HG02981 (cell line): ENCODE data around the gene KDM6B.
A peak's percentile ranks its signal among the peaks of the same experiment; 100 is the strongest.
"Not testable (repeated sequence)": the region's sequence is repeated elsewhere in the genome, so short reads cannot be mapped to it uniquely, and the experiment has no call there.

Source experiments
- ATAC-seq: cut with Tn5 transposase; IDR thresholded peaks from one replicate; pipeline ENCODE4 v1.9.1; 2021; ENCODE audit warnings: mild to moderate bottlenecking, moderate library complexity; ENCODE audit not compliant: unreplicated experiment

The KDM6B gene

DNA sequence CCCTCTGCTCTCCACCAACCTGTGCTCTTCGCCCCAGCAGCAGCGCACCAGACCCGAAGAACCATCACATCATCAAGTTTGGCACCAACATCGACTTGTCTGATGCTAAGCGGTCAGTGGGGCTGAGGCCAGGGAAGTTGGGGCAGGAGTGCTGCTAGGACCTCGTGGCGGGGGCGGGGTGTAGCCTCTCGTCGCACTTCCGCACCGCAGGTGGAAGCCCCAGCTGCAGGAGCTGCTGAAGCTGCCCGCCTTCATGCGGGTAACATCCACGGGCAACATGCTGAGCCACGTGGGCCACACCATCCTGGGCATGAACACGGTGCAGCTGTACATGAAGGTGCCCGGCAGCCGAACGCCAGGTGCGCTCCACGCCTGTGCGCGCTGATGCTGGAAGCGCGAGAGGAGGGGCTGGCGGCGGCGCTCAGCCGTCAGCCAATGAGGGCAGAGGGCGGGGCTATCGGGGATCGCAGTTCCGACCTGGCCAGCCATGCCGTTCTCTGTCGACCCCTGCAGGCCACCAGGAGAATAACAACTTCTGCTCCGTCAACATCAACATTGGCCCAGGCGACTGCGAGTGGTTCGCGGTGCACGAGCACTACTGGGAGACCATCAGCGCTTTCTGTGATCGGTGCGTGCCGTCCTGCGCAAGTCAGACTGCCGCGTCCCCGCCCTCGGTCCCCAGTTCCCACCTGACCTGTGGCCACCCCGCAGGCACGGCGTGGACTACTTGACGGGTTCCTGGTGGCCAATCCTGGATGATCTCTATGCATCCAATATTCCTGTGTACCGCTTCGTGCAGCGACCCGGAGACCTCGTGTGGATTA is 17.6 kb downstream of the KDM6B start:
- peak; percentile 58 for ATAC-seq

DNA sequence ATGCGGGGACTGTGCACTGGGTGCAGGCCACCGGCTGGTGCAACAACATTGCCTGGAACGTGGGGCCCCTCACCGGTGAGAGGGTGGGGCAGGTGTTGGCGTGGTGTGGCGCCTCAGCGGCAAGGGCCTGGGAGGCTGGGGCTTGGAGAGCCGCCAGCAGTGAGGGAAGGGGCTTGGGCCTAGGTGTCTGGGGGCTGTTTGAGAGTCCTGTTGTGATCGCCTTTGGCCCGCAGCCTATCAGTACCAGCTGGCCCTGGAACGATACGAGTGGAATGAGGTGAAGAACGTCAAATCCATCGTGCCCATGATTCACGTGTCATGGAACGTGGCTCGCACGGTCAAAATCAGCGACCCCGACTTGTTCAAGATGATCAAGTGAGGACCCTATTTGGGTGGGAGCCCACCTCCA is 18.2 kb downstream of the KDM6B start:
- ATAC-seq, result no peak

DNA sequence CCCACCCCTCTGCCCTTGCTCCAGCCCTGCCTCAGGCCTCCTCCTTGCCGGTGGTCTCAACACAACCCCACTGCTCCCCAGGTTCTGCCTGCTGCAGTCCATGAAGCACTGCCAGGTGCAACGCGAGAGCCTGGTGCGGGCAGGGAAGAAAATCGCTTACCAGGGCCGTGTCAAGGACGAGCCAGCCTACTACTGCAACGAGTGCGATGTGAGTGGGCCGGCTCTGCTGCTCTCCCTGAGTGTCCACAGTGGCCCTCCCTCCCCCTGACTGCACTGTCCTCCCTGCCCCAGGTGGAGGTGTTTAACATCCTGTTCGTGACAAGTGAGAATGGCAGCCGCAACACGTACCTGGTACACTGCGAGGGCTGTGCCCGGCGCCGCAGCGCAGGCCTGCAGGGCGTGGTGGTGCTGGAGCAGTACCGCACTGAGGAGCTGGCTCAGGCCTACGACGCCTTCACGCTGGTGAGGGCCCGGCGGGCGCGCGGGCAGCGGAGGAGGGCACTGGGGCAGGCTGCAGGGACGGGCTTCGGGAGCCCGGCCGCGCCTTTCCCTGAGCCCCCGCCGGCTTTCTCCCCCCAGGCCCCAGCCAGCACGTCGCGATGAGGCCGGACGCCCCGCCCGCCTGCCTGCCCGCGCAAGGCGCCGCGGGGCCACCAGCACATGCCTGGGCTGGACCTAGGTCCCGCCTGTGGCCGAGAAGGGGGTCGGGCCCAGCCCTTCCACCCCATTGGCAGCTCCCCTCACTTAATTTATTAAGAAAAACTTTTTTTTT is 19.1 kb downstream of the KDM6B start:
- ATAC-seq, result no peak

DNA sequence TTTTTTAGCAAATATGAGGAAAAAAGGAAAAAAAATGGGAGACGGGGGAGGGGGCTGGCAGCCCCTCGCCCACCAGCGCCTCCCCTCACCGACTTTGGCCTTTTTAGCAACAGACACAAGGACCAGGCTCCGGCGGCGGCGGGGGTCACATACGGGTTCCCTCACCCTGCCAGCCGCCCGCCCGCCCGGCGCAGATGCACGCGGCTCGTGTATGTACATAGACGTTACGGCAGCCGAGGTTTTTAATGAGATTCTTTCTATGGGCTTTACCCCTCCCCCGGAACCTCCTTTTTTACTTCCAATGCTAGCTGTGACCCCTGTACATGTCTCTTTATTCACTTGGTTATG is 19.6 kb downstream of the KDM6B start:
- no peak for ATAC-seq

DNA sequence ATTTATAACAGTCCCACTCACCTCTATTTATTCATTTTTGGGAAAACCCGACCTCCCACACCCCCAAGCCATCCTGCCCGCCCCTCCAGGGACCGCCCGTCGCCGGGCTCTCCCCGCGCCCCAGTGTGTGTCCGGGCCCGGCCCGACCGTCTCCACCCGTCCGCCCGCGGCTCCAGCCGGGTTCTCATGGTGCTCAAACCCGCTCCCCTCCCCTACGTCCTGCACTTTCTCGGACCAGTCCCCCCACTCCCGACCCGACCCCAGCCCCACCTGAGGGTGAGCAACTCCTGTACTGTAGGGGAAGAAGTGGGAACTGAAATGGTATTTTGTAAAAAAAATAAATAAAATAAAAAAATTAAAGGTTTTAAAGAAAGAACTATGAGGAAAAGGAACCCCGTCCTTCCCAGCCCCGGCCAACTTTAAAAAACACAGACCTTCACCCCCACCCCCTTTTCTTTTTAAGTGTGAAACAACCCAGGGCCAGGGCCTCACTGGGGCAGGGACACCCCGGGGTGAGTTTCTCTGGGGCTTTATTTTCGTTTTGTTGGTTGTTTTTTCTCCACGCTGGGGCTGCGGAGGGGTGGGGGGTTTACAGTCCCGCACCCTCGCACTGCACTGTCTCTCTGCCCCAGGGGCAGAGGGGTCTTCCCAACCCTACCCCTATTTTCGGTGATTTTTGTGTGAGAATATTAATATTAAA is 20.2 kb downstream of the KDM6B start:
- ATAC-seq, result no peak

DNA sequence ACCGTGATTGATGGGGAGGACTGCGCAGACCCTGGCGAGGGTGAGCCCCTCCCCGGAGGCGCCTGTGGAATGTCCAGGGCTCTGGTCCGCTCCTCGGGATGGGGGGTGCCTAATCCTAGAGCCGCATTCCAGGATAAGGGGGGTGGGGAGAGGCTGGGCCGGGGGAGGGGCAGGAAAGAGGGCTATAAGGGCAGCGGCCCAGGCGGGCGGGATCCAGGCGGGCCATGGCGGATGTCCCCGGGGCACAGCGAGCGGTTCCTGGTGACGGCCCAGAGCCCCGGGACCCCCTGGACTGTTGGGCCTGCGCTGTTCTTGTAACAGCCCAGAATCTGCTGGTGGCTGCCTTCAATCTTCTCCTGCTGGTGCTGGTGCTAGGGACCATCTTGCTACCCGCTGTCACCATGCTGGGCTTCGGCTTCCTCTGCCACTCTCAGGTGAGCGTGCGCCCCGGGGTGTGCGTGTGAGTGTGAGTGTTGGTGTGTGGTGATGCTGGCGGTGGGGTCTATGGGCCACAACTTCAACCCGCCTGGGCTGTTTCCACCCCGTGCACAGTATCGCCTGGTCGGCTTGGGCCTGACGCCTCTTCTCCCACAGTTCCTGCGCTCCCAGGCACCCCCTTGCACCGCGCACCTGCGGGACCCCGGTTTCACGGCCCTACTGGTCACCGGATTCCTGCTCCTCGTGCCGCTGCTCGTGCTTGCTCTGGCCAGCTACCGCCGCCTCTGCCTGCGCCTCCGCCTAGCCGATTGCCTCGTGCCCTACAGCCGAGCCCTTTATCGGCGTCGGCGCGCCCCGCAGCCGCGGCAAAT is 21.0 kb downstream of the KDM6B start, which contains the start of gene TMEM88:
Gene TMEM88, plus strand, starts transcription at position 216 of the 809 bp plus-strand sequence. Its CDS starts 9 bp downstream, at position 225.
- ATAC-seq, result no peak

DNA sequence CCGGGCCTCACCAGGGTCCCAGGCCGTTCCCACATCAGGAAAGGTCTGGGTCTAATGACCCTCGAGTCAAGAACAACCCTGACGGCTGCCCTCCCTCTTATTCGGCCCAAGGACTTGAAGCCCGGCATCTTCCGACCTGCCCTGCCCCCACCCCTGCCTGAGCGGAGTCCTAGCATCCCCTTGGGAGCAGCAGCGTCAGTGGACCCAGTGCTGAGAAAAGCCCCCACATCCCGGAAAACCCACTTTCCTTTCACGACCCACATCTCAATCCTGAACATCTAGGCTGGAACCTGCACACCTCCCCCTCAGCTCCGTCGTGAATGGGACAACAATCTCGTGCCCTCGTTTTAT is 21.6 kb downstream of the KDM6B start:
- ATAC-seq, result no peak

DNA sequence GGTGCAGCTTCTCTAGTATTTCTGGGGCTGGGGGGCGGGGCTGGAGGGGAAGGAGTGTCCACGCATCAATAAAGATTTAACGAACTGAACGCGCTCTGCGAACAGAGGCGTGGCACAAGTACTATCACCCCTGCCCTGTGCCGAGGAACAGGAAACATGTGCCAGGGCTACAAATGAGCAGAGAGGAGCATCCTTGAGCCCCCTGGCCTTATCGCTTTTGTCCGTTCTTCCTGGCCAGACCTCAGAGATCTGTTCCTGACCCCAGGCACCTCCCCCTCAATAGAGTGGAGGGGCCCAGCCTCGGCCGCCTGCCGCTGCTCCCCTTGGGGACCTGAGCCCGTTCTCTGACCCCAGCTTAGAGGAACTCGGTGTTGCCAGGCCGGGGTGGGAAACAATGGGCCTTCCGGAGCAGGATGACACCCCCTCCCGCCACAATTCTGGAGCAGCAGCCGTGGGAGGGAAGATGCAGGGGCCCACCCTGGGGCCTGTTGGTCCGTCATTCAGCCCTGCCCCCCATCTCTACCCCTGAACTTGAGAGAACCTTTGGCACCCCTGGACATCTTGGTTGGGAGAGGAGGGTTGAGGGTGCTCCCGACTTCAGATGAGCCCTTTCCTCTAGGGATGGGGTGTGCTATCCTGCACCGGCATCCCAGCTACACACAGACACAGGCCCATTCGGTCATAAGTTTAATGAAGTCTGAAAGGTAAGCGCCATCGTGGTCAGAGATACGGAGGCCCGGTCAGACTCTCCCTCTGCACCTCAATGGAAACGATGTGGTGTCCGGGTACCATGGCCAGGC is 22.2 kb downstream of the KDM6B start:
- ATAC-seq, result no peak

DNA sequence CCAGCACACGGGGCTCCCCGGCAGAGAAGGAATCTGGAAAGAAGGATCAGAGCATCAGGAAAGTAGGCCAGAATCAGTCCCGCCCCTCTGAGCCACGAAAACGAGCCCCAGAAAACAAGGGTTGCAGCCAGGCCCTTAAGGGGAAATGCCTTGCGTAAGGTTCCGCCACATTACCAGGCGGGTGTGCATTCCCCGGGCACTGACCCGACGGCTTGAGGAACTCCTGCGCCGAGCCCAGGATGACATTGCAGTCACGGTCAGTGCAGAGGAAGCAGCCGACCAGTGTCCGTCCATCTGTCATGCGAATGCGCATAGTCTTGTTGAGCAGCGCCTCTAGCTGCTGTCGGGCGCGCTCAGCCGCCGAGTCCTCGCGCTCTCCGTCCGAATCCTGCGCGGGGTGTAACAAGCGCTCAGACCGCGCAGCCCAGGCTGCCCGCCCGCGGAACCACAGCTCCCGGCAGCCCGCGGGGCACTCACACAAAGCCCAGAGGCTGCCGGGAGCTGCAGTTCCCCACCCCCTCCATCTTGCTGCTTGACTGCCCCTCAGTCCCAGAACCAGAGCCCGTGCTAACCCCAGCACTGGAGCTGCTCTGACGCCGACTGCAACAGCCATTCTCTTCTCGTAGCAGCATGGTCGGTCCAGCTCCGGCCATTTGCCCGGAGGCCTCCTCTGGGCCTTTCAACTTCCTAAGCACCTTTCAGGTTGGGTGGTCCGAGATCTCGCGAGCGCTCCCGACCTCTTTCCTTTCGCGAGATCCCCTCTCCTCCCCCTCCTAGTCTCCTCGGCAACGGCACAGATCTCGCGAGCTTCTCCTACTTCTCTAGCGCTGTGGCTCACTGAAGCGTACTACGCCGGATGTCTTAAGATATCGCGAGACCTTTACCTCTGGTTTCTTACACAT is 23.0 kb downstream of the KDM6B start, which contains the start of gene NAA38:
Gene NAA38, minus strand, starts transcription at position 749 of the 902 bp plus-strand sequence. Its CDS starts 96 bp downstream, at position 653.
- peak; percentile 75 for ATAC-seq

DNA sequence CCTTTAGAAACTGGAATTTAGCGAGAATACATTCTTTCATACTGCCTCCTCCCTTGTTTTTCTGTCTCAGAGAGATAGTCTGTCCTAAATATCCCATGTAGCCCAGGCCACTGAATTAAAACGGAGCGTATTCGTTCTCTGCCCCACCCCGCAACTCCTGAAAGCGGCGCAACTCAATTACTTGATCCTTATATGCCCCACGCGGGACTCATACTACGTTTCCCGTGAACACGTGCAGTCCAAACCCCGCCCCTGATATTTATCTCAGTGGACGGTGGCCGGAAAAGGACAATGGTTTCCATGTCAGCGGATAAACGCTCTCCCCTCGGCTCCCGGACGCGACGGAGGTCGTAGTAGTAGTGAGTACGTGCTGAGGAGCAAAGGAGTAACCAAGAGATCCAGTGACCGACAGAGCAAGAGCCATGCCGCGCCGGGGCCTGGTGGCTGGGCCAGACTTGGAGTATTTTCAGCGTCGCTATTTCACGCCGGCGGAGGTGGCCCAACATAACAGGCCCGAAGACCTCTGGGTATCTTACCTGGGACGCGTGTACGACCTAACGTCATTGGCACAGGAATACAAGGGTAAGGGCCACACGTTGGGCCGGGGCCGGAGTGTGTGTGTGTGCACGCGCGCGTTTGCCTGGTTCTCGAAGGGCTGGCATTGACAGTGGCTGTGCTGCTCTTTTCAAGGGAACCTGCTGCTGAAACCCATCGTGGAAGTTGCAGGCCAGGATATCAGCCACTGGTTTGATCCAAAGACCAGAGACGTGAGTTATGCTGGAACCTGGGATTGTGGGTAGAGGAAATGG is 23.9 kb downstream of the KDM6B start, which contains the start of gene CYB5D1:
Gene CYB5D1, plus strand, starts transcription at position 291 of the 809 bp plus-strand sequence. Its CDS starts 132 bp downstream, at position 423.
- ATAC-seq, result peak; percentile 28

DNA sequence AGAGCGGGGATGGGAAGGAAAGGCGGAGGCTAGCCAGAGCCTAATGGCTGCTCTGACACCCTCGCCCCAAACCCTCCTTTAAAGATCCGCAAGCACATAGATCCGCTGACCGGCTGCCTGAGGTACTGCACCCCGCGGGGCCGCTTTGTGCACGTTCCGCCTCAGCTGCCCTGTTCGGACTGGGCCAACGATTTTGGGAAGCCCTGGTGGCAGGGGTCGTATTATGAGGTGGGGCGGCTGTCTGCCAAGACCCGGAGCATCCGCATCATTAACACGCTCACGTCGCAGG is 24.4 kb downstream of the KDM6B start:
- no peak for ATAC-seq

DNA sequence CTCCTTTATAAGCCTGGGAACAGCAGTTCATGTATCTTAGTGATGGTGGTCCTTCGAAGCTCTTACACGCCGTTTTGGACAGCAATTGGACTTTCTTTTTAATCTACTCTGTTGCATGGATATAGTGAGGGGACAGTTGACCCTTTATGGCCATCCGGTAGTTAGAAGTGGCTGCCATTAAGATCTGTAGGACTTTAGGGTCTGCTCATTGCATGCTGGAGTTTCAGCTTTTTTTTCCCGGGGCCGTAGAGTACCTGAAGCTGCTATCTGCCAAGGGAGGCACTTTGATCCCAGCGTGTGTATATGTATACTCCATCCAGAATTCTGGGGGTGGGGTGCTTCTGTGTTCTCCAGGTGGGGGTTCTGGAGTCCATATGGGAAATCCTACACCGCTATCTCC is 25.0 kb downstream of the KDM6B start:
- ATAC-seq, result no peak

DNA sequence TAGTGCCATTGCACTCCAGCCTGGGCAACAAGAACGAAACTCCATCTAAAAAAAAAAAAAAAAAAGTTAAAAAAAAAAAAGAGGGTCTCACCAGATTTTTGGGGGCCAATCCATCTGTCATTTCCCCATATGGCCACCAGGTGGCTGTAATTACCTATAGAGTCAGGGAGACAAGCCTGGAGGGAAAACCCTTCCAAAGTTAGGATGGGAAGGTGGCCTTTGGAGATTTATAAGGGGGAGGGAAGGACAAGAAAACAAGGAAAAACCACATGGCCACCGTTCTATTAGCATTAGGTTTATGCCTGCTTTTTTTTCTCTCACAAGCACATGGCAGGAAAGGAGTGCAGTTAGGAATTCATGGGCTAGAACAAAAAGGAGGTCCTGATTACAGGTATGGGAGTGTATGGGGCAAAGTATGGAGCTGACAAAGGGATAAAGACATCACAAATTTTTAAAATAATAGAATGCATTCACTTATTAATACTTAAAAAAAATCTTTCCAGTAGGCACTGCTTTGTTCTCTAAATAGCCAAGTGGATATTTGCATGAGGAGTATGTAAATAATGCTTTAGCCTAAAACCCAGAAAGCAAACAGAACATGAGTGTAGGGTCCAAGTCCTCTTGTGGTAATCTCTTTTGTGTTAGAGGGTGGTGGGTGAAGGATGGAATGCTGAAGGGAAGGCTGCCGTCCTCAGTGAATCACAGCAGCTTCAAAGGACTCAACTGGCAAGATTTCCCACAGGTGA is 28.8 kb downstream of the KDM6B start:
- ATAC-seq, result no peak

DNA sequence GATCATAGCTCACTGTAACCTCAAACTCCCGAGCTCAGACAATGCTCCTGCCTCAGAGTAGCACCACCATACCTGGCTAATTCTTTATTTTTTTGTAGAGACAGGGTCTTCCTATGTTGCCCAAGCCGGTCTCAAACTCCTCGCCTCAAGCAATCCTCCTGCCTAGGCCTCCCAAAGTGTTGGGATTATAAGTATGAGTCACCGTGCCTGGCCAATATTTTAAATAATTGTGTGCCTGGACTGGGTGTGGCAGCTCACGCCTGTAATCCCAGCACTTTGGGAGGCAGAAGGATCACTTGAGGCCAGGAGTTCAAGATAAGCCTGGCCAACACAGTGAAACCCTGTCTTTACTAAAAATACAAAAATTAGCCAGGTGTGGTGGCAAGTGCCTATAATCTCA is 30.4 kb downstream of the KDM6B start:
- not testable (repeated sequence) for ATAC-seq

DNA sequence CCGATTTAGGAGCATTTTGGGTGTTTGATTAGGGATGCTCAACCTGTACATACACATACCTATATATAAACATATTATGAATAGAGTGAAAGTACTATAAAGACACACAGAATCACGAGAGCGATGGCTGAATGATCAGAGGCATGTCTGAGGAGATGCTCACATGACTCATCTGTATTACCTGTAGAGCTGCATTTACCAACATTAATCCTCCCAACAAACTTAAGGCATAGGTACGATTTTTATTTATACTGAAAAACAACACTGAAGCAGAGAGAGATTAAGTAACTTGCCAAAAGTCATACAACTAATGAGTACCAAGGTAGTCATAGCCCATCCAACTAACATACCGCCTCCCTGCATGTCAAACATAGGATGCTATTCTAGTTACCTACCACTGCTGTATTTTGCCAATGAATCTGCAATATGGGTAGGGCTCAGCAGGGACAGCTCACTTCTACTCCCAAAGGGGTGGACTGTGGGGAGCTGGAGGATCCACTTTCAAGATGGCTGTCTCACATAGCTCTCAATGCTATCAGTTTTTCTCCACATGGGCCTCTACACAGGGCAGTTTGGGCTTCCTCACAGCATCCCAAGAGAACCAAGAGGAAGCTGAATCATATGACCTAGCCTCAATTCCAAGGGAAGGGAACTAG is 31.1 kb downstream of the KDM6B start:
- no peak for ATAC-seq

DNA sequence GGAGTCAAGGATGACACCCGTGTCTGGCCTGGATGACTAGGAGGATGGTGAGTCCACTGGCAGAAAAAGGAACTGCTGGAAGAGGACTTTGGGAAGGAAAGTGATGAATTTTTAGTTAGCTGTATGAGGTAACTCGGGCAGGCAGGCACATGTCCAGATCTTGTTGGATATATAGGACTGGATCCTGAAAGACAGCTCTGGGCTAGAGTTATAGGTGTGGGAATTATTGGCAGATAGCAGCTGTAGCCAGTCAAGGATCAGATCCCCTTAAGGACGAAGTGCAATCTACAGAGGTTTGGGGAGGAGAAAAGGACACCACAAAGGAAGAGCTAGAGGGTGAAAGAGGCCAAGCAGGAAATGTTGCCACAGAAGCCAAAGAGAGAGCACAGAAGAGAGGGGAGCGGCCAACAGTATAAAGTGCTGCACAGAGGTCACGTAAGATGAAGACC is 33.9 kb downstream of the KDM6B start:
- ATAC-seq, result no peak

DNA sequence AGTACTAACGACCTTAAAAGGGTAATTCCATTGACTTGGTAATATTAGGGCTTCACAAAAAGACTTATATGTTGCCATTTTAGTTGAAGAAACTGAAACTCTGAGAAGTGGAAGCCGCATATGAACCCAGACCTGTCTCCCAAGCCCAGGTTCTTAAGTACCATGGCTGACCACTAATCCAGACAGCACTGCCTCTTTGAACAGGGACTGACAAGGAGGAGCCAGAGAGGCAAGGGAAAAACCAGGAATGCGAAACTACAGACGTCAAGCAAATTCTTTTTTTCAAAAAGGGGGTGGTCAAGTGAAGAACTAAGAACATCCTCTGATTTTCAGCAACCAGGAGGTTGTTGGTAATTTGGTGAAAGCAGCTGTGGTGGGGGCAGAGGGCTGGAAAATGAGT is 39.0 kb downstream of the KDM6B start:
- ATAC-seq, result no peak
